HTR-8/SVneo (cell line): Measurements from ENCODE around the gene CDC14C.

ENCODE experiments used
- DNase-seq: peaks from one replicate; pipeline ENCODE4 v3.0.0; 2011; ENCODE audit warnings: low spot score, mixed read lengths; ENCODE audit not compliant: insufficient read length
- FAIRE-seq: peaks from 2 replicates; lab custom pipeline; 2011; peaks lifted over from hg19 to GRCh38; lab: Jason Lieb, UNC

Gene CDC14C

GRCh38 chr7:48964074-48964473, 39.7 kb downstream of the CDC14C start:
- no peak for DNase-seq
- no peak for FAIRE-seq

- FAIRE-seq: no peak
- DNase-seq: no peak
These were observed 46.8 kb downstream of the CDC14C start for GRCh38 chr7:48971173-48971572.

DNA sequence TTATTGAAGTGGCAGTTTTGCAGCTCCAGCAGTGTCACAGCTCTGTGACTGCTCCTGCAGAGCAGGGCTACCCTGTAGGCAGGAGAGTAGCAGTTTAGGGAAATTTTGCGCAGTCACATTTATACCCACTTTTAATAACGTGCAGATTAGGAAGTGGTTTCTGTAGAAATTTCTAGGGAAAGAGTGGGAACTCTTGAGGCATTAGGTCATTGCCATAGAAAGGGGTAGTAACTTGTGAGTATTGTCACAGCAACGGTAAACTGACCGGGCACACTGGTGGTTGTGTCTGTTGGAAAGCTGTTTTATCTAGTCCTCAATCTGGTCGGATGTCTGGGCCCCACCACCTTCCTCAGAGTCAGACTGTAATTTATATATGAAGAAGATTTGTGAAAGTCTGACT, 51.9 kb downstream of the CDC14C start:
- DNase-seq: no peak
- no peak for FAIRE-seq

DNA sequence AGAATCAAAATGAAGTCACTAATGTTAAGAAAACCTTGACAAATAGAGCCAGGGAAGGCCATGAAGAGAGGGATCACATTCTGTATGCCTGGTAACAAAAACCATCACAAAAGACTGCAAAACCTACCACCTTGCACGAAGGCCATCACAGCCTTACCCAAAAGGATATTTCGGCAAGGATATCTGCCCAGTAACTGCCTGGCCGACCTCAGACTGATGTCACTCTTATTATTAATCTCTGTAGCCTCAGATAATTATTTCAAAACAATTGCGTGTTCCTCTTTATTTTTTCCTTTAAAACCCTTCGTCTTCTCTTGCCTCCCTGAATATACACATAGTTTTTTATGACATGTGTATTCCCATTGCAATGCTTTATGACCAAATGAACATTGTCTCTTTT, 52.5 kb downstream of the CDC14C start:
- no peak for DNase-seq
- FAIRE-seq: no peak
